Psoas muscle (tissue), 8 donors: ENCODE results near the gene DENND1B. TPM values are rescaled to one million over a fixed set of nuclear protein-coding genes. Genes with fewer than 3 reads are reported as not detected.

Experiments
- ATAC-seq, 4 donors: fragments of 200-7000 bp; cut with Tn5 transposase; one replicate each; pipeline ENCODE4 v1.9.1; 2020; ENCODE audit warnings: moderate library complexity in 3 of 4, mild to moderate bottlenecking in 2 of 4
- DNase-seq, 2 donors: peaks; one replicate each; pipeline ENCODE4 v3.0.0-alpha.2; 2020
- H3K27ac ChIP-seq: fragments of 200-600 bp; one replicate; pipeline ENCODE4 v1.8.0; 2022
- H3K27me3 ChIP-seq, 3 donors: fragments of 200-600 bp in 1 of 3; one replicate each; pipeline versions ENCODE4 v1.6.1 to v1.8.0; 2013 to 2022; ENCODE audit warnings: low read length in 2 of 3, mild to moderate bottlenecking in 2 of 3, moderate library complexity in 1 of 3; ENCODE audit not compliant: insufficient read depth in 3 of 3
- H3K36me3 ChIP-seq, 2 donors: fragments of 200-600 bp in 1 of 2; one replicate each; pipeline versions ENCODE4 v1.6.1 to v1.8.0; 2013 to 2022; ENCODE audit warnings: low read depth in 1 of 2, mild to moderate bottlenecking in 1 of 2, moderate library complexity in 1 of 2; ENCODE audit not compliant: insufficient read depth in 1 of 2
- H3K4me1 ChIP-seq: fragments of 200-600 bp; one replicate; pipeline ENCODE4 v1.8.0; 2022
- H3K4me3 ChIP-seq: fragments of 200-600 bp; one replicate; pipeline ENCODE4 v1.8.0; 2022; ENCODE audit warnings: mild to moderate bottlenecking
- H3K9me3 ChIP-seq: fragments of 200-600 bp; one replicate; pipeline ENCODE4 v1.8.0; 2022
- WGBS, 3 donors: extraction: QIAGEN DNeasy Blood & Tissue Kit; methylation state at CpG; one replicate each; pipeline versions ENCODE4 v1.1.6 to v1.1.7; 2013; 5-methylcytosine and 5-hydroxymethylcytosine counted together
- intact Hi-C, 2 donors: fragments of 100-400 bp; cut with DNase I; formaldehyde crosslinking; loops; one replicate each; pipeline versions ENCODE4 v1.11.0 to v1.14.2; 2022
- polyA plus RNA-seq, 3 donors: library from polyadenylated mRNA; stranded (reverse); fragments of 200-250 nt; gene quantifications; one replicate each; pipeline ENCODE4 v1.2.3, GENCODE V29; 2013
- total RNA-seq, 4 donors: library from RNA; stranded (reverse); fragmentation: NEBNext Ultra II Directional in 2 of 4; extraction: Animal tissue kit (Norgen Biotek cat#: 25700) in 2 of 4; gene quantifications; one replicate each; pipeline versions ENCODE4 v1.2.1 to v1.2.4, GENCODE V29; 2021 to 2023
- TF ChIP-seq, protein P1 (sequence below): fragments of 200-600 bp; IDR thresholded peaks from one replicate; pipeline ENCODE4 v1.8.0; 2022; ENCODE audit warnings: antibody characterized with exemption
- donor health status: healthy with polysubstance abuse.
- donor health status: DM: no; HTN: no; CAD: no; lungs with moderate emphysema.
- donor health status: Bipolar disorder and iron deficiency.
- donor health status: healthy.
- donor health status: DM: yes; HTN: yes; CAD: no.
- donor health status: DM: no; HTN: no; CAD: no.
- donor health status: DM: no; HTN: no; CAD: no.
- donor health status: DM: yes; HTN: yes; CAD: no.

Gene DENND1B
- total and polyA plus RNA-seq, 7 donors = 1.4 to 11.5 (median 6.2) TPM

DNA sequence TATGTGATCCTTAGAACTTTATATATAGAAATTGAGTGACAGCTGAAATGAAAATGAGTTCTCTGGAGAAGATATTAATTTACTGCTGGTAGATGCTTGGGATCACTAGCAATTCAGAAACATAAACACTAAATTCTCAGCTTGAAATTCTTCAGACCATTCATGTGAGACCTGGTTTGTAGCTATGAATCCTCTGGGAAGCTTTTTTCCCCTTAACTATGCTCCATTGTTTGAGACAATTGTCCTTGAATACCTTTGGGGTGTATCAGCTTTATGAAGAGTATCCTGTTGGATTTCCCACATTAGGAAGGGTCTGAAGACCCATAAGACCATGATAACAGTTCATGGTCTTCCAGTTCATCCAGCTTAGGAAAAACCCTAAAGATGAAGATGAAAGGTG, 4.6 kb upstream of the DENND1B start:
- no peaks in the 10 kb centered on the region for H3K36me3 ChIP-seq
- H3K27me3 ChIP-seq = no peaks in the 10 kb centered on the region
- ATAC-seq (no peak), DNase-seq (no peak)
- no peak overlapping the region for H3K4me3 ChIP-seq
- intact Hi-C loops = no loop called here
- no peaks in the 10 kb centered on the region for H3K9me3 ChIP-seq
- TF ChIP-seq, protein P1, sequence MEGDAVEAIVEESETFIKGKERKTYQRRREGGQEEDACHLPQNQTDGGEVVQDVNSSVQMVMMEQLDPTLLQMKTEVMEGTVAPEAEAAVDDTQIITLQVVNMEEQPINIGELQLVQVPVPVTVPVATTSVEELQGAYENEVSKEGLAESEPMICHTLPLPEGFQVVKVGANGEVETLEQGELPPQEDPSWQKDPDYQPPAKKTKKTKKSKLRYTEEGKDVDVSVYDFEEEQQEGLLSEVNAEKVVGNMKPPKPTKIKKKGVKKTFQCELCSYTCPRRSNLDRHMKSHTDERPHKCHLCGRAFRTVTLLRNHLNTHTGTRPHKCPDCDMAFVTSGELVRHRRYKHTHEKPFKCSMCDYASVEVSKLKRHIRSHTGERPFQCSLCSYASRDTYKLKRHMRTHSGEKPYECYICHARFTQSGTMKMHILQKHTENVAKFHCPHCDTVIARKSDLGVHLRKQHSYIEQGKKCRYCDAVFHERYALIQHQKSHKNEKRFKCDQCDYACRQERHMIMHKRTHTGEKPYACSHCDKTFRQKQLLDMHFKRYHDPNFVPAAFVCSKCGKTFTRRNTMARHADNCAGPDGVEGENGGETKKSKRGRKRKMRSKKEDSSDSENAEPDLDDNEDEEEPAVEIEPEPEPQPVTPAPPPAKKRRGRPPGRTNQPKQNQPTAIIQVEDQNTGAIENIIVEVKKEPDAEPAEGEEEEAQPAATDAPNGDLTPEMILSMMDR = no peak
- H3K4me1 ChIP-seq = no peaks in the 10 kb centered on the region
- no peak overlapping the region for H3K27ac ChIP-seq

DNA sequence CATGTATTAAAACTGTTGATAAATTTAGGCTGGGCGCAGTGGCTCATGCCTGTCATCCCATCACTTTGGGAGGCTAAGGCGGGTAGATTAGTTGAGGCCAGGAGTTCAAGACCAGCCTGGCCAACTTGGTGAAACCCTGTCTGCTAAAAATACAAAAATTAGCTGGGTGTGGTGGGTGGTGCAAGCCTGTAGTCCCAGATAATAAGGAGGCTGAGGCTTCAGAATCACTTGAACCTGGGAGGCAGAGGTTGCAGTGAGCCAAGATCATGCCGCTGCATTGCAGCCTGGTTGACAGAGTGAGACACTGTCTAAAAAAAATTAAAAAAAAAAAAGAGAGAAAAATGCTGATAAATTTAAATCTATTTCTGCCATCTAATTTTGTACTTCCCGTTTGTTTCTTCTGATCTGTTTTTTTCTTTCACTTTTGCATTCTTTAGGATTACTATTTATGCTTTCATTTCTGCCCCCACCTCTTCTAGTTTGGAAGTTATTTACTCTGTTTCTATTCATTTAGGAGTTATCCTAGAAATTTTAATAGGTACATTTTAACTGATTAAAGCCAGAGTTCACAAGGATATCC, 3.2 kb upstream of the DENND1B start:
- intact Hi-C loops = no loop called here
- no peaks in the 10 kb centered on the region for H3K27me3 ChIP-seq
- peaks cover 6% of the 10 kb centered on the region for H3K4me1 ChIP-seq
- H3K36me3 ChIP-seq = no peaks in the 10 kb centered on the region
- no peaks in the 10 kb centered on the region for H3K9me3 ChIP-seq
- TF ChIP-seq, protein P1 = no peak
- no peak overlapping the region for H3K27ac ChIP-seq
- 73 to 83% (median 78%) methylated on average over 4 of the region's 4 CpGs for WGBS, 3 donors
- ATAC-seq (no peak), DNase-seq (no peak)
- no peak overlapping the region for H3K4me3 ChIP-seq

DNA sequence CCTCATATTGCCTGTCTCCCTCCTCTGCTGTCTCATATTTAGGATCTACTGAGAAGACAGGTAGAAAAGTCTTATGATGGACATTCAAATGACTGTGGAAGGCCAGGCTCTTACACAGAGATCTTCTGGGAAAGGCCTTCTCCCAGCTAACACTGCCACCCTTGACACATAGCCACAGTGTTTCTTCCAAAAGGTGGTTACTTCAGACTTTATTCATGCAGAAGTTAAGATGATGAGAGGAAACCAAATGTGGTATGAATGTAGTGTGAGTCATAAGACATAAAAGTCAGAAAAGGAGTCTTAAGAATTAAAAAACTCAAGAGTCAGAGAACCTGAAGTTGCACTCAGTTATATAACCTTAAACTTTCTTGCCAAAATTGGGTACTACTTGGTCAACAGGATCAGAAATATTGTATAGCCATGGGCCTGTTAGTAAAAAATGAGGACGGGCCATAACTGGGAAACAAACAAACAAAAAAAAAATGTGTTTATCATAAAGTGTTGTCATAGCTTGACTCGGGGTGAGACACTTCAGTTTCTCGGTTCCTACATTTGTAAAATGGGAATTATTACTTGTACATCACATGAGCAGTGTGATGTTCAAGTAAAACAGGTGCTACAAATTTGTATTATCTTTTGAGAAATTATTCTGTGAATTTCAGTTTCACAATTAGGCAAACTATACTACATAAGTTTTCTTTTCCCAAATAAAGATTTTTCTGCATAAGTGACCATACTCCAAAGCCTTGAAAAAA, 1.2 kb upstream of the DENND1B start:
- intact Hi-C loops = no loop called here
- no peaks in the 10 kb centered on the region for H3K27me3 ChIP-seq
- no peaks in the 10 kb centered on the region for H3K36me3 ChIP-seq
- no peak overlapping the region for H3K4me3 ChIP-seq
- H3K27ac ChIP-seq = peak overlapping the region; percentile 88
- ATAC-seq (no peak), DNase-seq (no peak)
- 66 to 81% (median 77%) methylated on average over 3 of the region's 3 CpGs for WGBS, 3 donors
- no peaks in the 10 kb centered on the region for H3K9me3 ChIP-seq
- peaks cover 26% of the 10 kb centered on the region for H3K4me1 ChIP-seq
- TF ChIP-seq, protein P1 = no peak

DNA sequence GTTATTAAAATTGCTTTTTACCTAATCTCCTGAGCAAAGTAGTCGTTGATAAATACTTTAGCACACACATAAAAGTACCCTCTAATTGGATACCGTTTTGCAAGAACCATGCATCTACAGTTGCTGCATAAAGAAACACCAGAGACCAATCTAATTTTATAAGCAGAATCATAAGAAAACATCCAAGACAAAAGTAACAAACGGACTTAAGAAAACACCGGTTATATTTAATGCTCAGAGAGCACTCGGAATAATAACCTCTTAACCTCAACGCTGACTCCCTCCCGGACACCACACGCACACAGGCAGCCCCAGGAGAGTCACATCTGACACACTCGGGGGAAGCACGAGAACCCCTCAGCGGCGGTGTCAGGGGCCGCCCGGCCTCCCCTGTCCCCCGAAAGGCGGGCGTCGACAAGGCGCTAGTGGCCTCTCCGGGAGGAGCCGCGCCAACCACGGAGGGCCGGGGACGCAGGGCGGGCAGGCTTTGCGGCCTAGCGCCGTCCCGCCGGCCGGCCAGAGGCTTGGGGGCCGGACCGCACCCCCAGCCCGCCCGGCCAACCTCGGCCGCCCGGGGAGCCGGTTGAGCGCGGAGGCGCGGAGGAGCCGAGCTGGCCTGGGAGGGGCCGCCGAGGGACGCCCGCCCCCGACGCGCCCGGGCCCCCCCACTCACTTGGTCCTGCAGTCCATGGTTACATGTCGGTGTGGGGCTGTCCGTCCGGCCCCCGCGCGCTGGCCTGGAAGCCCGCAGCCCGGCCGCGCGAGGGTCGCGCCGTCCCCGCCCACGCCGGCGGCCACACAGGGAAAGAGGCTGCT, 606 bp downstream of the DENND1B start:
- no peaks in the 10 kb centered on the region for H3K9me3 ChIP-seq
- peak; percentile 68 to 74 (median 70) for ATAC-seq
- 0% methylated on average over 27 to 70 of the region's 71 CpGs for WGBS, 3 donors
- peaks cover 31% of the 10 kb centered on the region for H3K4me1 ChIP-seq
- TF ChIP-seq, protein P1 = no peak
- intact Hi-C loops = loop anchor here in 1 of 2 donors (5.0 kb wide), 1 partner anchor 128 kb away; the partner anchor contains the start of gene C1orf53
- peak overlapping the region; percentile 88 for H3K27ac ChIP-seq
- H3K36me3 ChIP-seq = no peaks in the 10 kb centered on the region
- peak overlapping the region; percentile 88 for H3K4me3 ChIP-seq
- DNase-seq = peak; percentile 57 to 78
- no peaks in the 10 kb centered on the region for H3K27me3 ChIP-seq
